Activated CD8-positive, alpha-beta T cell treated with anti-CD3 and anti-CD28 coated beads for 36 hours (primary cell): Measurements from ENCODE around the gene PTCRA. TPM values are rescaled to one million over a fixed set of nuclear protein-coding genes. Genes with fewer than 3 reads are reported as not detected.
"Not testable (repeated sequence)": the region's sequence is repeated elsewhere in the genome, so short reads cannot be mapped to it uniquely, and the experiment has no call there.

Experiments
- ATAC-seq: fragments of 200-7000 bp; cut with Tn5 transposase; one replicate; pipeline ENCODE4 v1.10.0; 2021; ENCODE audit warnings: mild to moderate bottlenecking, moderate library complexity
- CTCF ChIA-PET: fragments of 350-600 bp; sonication (Branson Sonifier 250); formaldehyde crosslinking; loops from one replicate; lab custom pipeline; 2021; ENCODE audit warnings: antibody characterized with exemption; lab: Charles Lee
- POLR2A ChIA-PET: fragments of 350-600 bp; sonication (Branson Sonifier 250); formaldehyde crosslinking; loops from one replicate; lab custom pipeline; 2021; ENCODE audit warnings: antibody characterized with exemption; lab: Charles Lee
- DNase-seq: peaks from one replicate; pipeline ENCODE4 v3.0.0-alpha.2; 2020
- H3K27ac Mint-ChIP-seq: one replicate; pipeline ENCODE4 v1.8.0; 2021; ENCODE audit warnings: mild to moderate bottlenecking, mixed read lengths
- H3K27me3 Mint-ChIP-seq: one replicate; pipeline ENCODE4 v1.8.0; 2021; ENCODE audit warnings: mixed read lengths
- H3K36me3 Mint-ChIP-seq: one replicate; pipeline ENCODE4 v1.8.0; 2021; ENCODE audit warnings: low read depth, mixed read lengths
- H3K4me1 Mint-ChIP-seq: one replicate; pipeline ENCODE4 v1.8.0; 2021; ENCODE audit warnings: low read depth, mixed read lengths
- H3K4me3 Mint-ChIP-seq: one replicate; pipeline ENCODE4 v1.8.0; 2021; ENCODE audit warnings: mild to moderate bottlenecking, moderate library complexity, mixed read lengths
- H3K9me3 Mint-ChIP-seq: one replicate; pipeline ENCODE4 v1.8.0; 2021; ENCODE audit warnings: mixed read lengths
- intact Hi-C: fragments of 100-400 bp; cut with micrococcal nuclease; formaldehyde crosslinking; loops from one replicate; pipeline ENCODE4 v1.10.0; 2022
- total RNA-seq, 2 experiments: library from RNA; stranded (reverse); gene quantifications; one replicate each; pipeline ENCODE4 v1.2.3, GENCODE V29; 2021
- TF ChIP-seq, protein P1 (sequence below): fragments of 200-600 bp; IDR thresholded peaks from one replicate; pipeline ENCODE4 v1.8.0; 2022; ENCODE audit warnings: antibody characterized with exemption, mild to moderate bottlenecking

The PTCRA gene
- total RNA-seq, 2 experiments from 2014 or later = not detected

DNA sequence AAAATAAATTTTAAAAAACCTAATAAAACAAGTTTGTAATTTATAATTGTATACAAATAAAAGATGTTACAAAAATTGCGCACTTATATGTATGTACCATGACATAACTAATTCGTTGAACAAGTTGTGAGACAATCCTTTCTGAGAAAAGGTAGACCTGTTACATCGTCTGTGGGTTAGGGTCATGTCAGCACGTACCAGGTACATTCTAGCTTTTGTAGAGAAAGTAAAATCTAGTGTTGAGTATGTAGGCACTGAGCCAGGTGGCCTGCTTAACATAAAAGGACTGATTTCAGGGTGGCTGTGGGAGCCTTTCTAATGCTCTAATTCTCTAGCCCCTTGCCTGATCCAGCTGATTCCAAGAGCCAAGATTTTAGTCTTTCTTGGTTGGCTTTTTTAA is 26.0 kb upstream of the PTCRA start:
- no peaks in the 10 kb centered on the region for H3K27me3 Mint-ChIP-seq
- peaks cover 37% of the 10 kb centered on the region for H3K36me3 Mint-ChIP-seq
- no peaks in the 10 kb centered on the region for H3K9me3 Mint-ChIP-seq
- ATAC-seq (peak; percentile 17), DNase-seq (peak; percentile 49)
- POLR2A ChIA-PET = interaction anchor here (0.7 to 3.2 kb wide), 12 partner anchors 10 to 256 kb away, joined by 3 to 50 read pairs (median 4); partner anchors contain the start of genes PEX6, RPL7L1 and TBCC
- intact Hi-C loops = no loop called here
- CTCF ChIA-PET = interaction anchor here (0.7 to 1.2 kb wide), 2 partner anchors 9 to 10 kb away, joined by 3 read pairs; partner anchors contain the start of gene RPL7L1
- TF ChIP-seq, protein P1, sequence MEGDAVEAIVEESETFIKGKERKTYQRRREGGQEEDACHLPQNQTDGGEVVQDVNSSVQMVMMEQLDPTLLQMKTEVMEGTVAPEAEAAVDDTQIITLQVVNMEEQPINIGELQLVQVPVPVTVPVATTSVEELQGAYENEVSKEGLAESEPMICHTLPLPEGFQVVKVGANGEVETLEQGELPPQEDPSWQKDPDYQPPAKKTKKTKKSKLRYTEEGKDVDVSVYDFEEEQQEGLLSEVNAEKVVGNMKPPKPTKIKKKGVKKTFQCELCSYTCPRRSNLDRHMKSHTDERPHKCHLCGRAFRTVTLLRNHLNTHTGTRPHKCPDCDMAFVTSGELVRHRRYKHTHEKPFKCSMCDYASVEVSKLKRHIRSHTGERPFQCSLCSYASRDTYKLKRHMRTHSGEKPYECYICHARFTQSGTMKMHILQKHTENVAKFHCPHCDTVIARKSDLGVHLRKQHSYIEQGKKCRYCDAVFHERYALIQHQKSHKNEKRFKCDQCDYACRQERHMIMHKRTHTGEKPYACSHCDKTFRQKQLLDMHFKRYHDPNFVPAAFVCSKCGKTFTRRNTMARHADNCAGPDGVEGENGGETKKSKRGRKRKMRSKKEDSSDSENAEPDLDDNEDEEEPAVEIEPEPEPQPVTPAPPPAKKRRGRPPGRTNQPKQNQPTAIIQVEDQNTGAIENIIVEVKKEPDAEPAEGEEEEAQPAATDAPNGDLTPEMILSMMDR = no peak
- H3K4me1 Mint-ChIP-seq = peaks cover 28% of the 10 kb centered on the region
- peak overlapping the region; percentile 92 for H3K27ac Mint-ChIP-seq
- H3K4me3 Mint-ChIP-seq = peak overlapping the region; percentile 79

DNA sequence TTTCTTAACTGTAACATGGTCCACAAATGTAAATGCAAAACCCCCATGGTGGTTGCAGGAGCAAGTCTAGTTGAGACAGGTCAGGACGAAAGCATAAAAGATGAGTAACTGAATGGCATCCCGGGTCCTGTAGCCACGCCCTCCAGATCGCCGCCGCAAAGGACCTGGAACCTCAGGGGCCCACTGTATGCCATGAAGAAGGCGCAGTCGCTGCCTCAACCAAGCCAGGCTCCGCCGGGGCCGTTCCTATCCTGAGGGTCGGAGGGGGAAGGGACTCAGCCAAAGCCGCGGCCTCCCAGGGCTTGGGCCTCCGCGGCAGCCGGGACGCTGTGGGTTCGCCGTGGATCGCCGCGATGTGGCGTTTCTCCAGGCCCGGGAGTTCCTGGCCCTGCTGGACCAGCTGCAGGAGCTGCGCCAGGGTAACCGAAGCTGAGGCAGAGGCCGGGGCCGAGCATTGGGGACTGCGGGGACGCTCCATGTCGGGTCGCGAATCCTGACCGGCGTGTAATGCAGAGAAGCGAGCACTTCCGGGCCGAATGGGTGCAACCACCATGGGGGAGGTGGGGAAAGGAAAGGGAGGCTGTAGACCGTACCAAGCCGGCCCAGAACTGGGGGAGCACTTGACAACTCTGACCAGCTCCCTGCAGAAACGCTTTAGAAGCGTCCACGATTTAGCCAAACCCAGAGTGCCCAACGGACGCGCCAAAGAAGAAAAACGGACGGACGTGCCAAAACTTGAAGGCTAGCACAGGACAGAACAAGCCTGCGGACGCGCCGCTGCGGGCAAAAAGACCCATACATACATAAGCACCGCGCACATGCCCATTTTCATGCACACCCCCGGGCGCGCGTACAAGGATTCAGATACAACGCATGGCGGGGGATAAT is 25.3 kb upstream of the PTCRA start:
- H3K9me3 Mint-ChIP-seq = no peaks in the 10 kb centered on the region
- ChIA-PET POLR2A (interaction anchor here (0.8 to 3.2 kb wide), 18 partner anchors 10 to 325 kb away, joined by 3 to 50 read pairs (median 4); partner anchors contain the start of genes CNPY3, PEX6, RPL7L1 and TBCC), CTCF (interaction anchor here (0.7 to 1.2 kb wide), 2 partner anchors 8 to 11 kb away, joined by 3 read pairs; partner anchors contain the start of gene RPL7L1)
- intact Hi-C loops = no loop called here
- ATAC-seq (peak; percentile 93), DNase-seq (peak; percentile 96)
- TF ChIP-seq, protein P1 = no peak
- peaks cover 28% of the 10 kb centered on the region for H3K4me1 Mint-ChIP-seq
- H3K27ac Mint-ChIP-seq = peak overlapping the region; percentile 92
- H3K27me3 Mint-ChIP-seq = no peaks in the 10 kb centered on the region
- H3K36me3 Mint-ChIP-seq = peaks cover 31% of the 10 kb centered on the region
- peak overlapping the region; percentile 79 for H3K4me3 Mint-ChIP-seq

DNA sequence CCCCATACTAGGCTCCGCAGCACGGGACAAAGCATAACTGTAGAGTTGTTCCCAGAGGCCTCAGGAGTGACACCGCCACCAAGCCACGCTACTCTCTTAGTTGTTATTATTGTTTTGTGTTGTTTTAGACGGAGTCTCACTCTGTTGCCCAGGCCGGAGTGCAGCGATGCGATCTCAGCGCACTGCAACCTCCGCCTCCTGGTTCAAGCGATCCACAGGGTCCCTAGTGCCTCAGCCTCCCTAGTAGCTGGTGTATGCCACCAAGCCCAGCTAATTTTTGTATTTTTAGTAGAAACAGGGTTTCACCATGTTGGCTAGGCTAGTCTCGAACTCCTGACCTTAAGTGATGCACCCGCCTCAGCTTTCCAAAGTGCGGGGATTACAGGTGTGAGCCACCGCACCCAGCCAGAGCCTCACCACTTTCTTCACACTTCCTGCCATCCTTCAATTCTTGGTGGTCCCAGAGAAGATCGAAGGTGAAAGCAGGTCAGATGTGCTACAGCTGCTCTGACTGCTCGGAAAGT is 24.6 kb upstream of the PTCRA start:
- Mint-ChIP-seq H3K36me3 (peaks cover 24% of the 10 kb centered on the region), H3K4me1 (peaks cover 28% of the 10 kb centered on the region), H3K27me3 (no peaks in the 10 kb centered on the region), H3K27ac (peak overlapping the region; percentile 92), H3K4me3 (peak overlapping the region; percentile 79), H3K9me3 (no peaks in the 10 kb centered on the region)
- intact Hi-C loops = no loop called here
- ATAC-seq = no peak
- TF ChIP-seq, protein P1 = no peak
- no peak for DNase-seq
- CTCF ChIA-PET = interaction anchor here (0.9 to 2.8 kb wide), 2 partner anchors 10 to 42 kb away, joined by 3 to 20 read pairs; no protein-coding TSS in a partner anchor
- POLR2A ChIA-PET = interaction anchor here (0.8 to 3.2 kb wide), 15 partner anchors 11 to 325 kb away, joined by 3 to 50 read pairs (median 5); partner anchors contain the start of genes CNPY3, RPL7L1 and TBCC

DNA sequence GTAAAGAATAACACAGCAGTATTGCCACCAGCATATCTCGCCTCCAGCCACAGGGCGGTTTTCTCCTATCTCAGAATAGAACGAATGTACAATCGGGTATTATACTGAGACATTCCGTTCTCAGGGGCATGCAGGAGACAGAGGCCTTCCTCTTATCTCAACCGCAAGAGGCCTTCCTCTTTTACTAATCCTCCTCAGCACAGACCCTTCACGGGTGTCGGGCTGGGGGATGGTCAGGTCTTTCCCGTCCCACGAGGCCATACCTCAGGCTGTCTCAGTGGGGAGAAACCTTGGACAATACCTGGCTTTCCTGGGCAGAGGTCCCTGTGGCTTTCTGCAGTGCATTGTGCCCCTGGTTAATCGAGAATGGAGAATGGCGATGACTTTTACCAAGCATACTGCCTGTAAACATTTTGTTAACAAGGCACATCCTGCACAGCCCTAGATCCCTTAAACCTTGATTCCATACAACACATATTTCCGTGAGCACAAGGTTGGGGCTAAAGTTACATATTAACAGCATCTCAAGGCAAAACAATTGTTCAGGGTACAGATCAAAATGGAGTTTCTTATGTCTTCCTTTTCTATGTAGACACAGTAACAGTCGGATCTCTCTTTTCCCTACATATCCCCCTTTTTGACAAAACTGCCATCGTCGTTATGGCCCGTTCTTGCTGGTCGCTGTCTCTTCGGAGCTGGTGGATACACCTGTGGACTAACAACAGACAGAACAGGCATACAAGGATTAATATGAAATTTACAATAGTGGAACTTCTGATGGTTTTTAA is 21.6 kb upstream of the PTCRA start:
- H3K36me3 Mint-ChIP-seq, intact Hi-C loops, ATAC-seq, H3K4me3 Mint-ChIP-seq, H3K27ac Mint-ChIP-seq, H3K27me3 Mint-ChIP-seq, DNase-seq, H3K9me3 Mint-ChIP-seq: not testable (repeated sequence)
- ChIA-PET CTCF (interaction anchor here (1.0 to 1.5 kb wide), 3 partner anchors 168 to 249 kb away, joined by 3 to 7 read pairs (median 3); no protein-coding TSS in a partner anchor), POLR2A (interaction anchor here (0.7 kb wide), 1 partner anchor 1122 kb away, joined by 3 read pairs; no protein-coding TSS in a partner anchor)
- H3K4me1 Mint-ChIP-seq = peaks cover 16% of the 10 kb centered on the region
